CD4-positive, alpha-beta T cell treated with Interferon alpha-2 for 1 hour (primary cell): Measurements from ENCODE around the gene SLC50A1.

ENCODE experiments used
- DNase-seq, 2 donors: peaks; one replicate each; pipeline ENCODE4 v3.0.0-alpha.2; 2020 to 2022

SLC50A1 gene, protein sequence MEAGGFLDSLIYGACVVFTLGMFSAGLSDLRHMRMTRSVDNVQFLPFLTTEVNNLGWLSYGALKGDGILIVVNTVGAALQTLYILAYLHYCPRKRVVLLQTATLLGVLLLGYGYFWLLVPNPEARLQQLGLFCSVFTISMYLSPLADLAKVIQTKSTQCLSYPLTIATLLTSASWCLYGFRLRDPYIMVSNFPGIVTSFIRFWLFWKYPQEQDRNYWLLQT

DNA sequence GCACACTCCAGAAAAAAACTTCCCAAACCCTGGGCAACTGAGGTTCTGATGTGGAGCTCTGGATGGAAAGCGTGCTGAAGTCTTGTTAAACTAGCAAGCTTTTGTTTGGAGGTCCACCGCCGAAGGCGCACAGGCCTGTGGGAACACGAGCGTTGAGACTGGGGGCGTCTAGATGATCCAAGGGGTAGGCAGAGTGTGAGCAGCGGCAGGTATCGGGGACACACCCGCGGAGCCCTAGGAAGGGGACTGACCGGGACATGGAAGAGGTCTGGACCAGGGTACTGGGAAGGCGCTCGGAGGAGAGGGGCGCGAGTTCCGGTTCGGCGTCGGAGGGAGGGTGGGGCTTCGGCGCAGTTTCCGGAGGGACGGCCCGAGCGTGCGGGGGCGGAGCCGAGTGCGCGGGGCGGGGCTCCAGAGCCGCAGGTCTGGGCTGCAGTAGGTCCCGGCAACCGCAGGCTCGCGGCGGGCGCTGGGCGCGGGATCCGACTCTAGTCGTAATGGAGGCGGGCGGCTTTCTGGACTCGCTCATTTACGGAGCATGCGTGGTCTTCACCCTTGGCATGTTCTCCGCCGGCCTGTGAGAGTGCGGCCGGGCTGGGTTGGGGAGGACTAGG is at the start of gene SLC50A1:
SLC50A1 (plus strand) TSS at position 438 of the 614 bp plus-strand sequence; CDS start at position 498, 60 bp downstream.
- DNase-seq = peak; percentile 93 to 94

- peak; percentile 77 to 85 for DNase-seq
Observed at GRCh38 chr1:155086128-155086741, 49.4 kb upstream of the SLC50A1 start.

- no peak for DNase-seq
Observed at GRCh38 chr1:155086856-155087535, 48.7 kb upstream of the SLC50A1 start.

DNA sequence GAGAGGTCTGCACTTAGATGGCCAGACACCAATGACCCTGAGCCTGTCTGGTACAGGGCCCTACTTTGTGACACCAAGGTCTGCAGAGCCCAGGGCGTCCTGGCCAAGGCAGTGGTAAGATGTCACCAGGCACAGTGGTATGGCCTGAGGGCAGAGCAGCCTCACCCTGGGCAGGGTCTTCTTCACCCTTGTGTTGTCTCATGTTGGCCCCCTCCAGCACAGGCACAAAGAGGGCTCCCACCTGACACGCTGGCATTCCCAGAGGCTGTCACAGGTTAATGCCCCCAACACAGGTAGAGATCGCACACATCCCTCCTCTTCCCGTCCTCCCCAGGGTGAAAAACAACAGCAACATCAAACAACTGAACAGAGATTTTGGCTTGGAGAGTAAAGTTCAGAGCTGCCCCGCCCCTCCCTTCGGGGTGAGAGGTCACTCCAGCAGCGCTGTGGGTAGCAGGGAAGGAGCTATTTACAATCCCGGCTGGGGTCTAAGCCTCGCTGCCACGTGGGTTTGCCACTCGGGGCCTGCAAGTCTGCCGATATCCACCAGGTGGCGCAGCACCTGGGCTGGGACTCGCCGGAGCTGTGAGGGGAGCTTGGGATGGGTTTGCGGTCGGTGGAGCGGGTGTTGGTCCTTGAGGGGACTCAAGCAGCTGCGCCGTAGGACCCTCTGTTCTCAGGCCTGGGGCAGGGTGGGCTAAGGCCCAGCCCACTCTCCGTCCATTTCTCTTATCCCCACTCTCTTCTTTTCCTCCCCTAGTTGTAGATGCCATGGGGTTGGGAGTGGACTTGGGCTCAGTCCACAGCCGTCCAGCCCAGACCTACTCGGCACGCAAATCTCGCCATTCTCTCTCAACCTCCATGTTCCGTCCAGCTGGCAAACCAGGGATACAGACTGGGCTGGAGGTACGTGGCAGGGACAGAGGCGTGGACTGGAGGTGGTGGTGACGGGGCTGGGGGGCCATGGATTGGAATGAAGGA is 44.3 kb upstream of the SLC50A1 start:
- DNase-seq = peak; percentile 74 to 84

- DNase-seq = no peak
Observed at GRCh38 chr1:155092131-155092530, 43.5 kb upstream of the SLC50A1 start.

DNA sequence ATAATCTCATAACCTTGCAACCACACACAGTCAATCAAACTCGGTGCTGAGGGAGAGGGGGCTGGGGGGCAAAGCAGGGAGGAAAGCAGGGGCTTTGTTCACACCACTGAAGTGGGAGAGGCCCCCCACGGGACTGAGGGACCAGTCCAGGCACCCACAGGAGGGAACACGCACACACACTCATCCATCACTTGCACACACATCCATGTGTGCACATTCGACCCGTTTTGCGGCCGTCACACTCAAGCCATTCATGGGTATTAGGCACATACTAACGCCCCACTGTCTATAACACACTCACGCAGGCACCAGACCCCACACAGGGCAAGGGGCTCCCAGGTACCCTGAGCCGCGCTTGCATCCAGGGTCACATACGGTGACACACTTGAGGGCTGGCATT is 43.0 kb upstream of the SLC50A1 start:
- DNase-seq = no peak

- peak in 1 of 2 donors; percentile 33 for DNase-seq
Observed at GRCh38 chr1:155093911-155094621, 41.6 kb upstream of the SLC50A1 start.

DNA sequence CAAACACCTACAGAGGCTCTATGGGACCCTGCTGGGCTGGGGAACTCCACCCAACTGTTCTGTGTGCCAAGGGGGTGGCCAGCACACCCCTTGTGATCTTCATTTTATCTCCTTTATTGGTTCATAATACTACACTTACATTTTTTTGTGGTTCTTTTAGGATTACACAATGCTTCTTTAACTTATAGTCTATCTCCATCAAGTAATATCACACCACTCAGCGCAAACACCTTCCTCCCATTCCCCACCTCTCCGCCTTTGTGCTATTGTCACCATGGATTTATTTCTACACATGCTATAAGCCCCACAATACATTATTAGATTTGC is 41.1 kb upstream of the SLC50A1 start:
- no peak for DNase-seq

GRCh38 chr1:155099331-155099730 is 36.3 kb upstream of the SLC50A1 start:
- no peak for DNase-seq

DNA sequence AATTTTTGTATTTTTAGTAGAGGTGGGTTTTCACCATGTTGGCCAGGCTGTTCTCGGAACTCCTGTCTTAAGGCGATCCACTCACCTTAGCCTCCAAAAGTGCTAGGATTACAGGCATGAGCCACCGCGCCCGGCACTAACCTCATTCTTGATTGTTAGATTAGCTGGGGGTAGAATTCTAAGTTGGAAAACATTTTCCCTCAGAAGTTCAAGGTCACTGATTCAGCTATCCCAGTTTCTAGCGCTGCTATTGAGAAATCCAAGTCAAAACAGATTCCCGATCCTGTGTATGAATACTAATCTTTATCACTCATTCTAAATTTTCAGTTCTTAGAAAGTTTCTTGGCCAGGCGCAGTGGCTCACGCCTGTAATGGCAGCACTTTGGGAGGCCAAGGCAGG is 32.3 kb upstream of the SLC50A1 start:
- DNase-seq = no peak

DNA sequence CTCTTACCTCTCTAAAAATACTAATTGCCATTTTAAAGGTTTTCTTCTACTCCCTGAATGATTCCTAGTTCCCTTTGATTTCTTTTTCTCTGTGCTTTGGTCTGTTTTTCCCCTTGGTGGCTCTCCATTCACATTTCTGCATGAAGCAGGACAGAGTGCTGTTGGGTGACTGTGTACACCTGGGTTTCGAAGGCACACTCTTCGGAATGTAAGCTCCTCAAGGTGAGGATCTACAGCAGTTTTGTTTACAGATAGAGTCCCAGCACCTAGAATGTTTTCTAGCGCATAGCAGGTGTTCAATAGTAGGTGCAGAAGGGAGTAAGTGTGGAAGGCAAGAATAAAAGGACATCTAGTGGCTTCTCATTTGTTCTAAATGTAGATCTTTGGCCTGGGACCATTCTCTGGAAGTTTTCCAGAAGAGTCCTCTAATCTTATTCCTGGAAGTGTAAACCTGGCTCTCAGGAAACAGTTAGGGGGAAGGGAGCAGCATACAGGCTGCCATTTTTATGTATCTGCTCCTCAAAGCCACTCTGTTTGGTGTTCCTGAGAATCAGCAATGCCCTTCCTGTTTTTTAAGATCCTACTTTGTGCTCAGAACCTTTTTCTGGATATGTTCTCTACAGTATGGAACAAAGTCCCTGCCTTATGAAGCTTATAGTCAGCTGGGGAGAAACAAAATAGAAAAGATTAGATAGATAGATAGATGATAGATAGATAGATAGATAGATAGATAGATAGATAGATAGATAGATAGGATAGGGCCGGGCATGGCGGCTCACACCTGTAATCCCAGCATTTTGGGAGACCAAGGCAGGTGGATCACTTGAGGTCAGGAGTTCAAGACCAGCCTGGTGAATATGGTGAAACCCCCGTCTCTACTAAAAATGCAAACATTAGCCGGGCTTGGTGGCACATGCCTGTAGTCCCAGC is 30.8 kb upstream of the SLC50A1 start:
- DNase-seq = no peak

DNA sequence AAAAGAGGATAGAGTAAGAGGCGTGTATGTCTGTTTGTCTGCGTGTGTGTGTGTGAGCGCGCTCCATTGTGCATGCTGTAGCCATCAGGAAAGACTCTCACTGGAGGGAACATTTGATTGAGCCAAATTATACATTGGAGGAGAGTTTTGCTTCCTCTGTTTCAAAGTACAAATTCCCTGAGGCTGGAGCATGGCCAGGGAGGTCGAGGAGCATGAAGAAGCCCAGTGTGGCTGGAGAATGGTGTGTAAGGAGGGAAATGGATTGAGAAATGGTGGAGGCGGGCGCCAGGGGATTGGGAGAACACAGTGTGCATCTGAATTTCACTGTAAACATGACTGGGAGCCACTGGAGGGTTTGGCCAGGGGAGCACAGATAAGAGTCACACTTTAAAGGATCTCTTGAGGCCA is 30.0 kb upstream of the SLC50A1 start:
- DNase-seq = no peak

GRCh38 chr1:155106862-155107261 is 28.8 kb upstream of the SLC50A1 start:
- no peak for DNase-seq

DNA sequence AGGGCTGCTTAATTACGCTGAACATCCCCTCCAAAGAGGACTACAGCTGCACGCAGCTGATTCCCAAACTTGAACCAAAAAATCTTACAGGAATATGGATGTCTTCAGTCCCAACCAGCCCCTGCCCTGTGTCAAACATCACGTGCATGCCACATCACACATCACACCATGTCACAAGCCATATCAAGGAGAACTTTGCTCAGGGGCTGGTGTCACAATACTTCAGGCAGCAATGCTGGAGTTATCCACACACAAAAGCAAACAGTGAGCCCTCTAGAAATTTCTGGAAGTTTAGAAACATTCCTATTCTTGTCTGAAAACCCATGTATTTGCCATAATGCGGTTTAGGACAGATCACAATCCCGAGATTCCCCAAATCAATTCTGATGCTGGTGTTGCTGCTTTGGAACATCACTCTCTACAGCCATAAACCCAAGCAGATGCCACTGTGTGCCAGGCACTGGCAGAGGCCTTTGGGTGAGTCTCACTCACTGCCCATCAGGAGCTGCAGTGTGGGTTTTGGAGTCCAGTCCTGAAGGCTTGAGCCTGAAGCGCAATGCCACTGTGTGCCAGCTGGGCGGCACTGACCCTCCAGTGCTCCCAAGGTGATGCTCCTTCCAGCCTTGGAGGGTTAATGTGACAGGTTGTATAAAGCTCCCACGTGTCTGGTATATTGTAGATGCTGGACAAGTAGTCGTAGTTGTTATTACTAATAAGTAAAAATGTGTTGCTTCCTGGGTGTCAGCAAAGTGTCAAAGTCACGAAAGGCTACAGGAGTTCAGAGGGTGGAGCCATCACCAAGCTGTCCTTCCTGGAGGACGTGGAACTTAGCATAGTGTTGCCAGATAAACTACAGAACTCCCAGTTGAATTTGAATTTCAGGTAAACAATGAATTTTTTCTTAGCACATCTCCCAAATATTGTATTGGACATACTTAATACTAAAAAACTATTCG is 28.1 kb upstream of the SLC50A1 start:
- DNase-seq = no peak

DNA sequence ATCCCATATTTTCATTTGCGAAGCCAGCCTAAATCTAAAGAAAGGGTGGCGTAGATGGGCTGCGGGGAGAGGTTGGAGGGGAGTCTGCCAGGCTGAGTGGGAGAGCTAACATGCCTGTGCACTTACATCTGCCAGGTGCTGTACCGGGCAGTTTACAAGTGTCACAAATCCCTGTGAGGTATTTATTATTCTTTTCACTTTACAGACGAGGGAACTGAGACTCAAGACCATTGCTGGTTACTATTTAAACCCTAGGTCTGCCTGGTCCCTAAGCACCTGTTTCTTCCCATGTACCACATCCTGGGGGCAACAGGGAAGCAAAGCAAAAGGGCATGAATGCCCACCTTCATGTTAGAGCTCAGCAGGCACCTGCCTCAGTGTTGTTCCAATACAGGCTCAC is 27.4 kb upstream of the SLC50A1 start:
- DNase-seq = no peak

DNA sequence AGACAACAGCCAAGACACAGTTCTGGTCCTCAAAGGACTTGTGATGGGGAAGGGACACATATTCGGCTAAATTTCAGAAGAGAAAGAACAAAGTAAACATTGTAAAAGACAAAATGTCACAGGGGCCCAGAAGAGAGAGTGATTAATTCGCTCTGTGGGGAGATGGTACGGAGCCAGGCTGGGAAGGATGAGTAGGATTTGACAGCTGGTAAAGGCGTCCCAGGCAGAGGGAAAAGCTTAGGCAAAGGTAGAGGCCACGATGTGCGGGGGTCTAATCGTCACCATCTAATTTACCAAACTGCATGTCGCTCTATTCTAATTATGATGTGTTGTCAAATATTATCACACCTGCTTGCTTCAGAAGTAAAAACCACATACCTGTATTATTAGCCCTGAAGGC is 25.3 kb upstream of the SLC50A1 start:
- DNase-seq = no peak

DNA sequence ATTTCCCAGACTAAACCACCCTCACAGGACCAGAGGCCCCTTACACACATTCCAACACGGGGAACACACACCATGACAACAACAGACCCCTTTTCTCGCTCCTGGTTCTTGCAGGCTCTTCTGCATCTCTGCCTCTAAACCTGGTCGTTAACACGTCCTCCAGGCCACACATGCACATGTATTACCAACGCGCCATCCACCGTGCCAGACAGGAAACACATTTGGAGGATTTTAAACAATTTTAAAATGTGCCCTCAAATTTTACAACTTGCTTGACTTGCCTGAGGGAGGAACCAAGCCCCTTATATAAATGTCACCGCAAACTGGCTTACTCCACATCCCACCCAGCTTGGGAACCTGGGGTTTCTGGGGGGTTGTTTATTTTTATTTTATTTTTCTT is 24.8 kb upstream of the SLC50A1 start:
- DNase-seq = no peak

GRCh38 chr1:155113450-155113980 is 22.1 kb upstream of the SLC50A1 start:
- no peak for DNase-seq

DNA sequence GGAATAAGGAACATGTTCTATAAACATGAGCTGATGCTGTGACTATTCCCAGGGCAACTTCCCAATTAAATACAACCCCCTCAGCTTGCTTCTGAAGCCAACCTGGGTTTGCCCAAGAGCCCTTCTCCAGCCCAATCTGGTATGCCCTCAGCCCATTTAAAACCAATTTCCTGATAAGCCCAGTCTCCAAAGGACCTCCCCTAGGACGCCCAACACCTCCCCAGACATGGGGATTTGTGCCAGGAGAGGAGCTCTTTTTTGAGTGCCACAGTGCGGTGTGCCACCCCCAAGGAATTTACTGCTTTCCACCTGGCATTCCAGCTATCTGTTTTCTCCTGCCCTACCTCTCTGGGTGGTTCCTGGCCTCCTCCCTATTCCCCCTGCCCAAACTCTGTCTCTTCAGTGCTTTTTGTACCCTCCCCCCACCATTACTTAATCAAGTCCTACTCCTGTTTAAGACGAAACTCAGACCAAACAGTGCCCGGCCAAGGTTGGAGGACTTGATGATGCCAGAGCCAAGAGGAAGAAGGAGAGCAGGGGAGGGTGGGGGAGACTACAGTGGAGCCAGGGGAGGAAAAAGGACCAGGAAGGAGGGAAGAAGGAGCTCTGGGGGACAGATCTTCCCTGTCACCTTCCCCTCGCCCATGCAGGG is 19.4 kb upstream of the SLC50A1 start:
- no peak for DNase-seq
